ENCODE data around the gene PREX1.

The PREX1 gene

GRCh38 chr20:48686238-48687116, 141.3 kb downstream of the PREX1 start:
- Histone ChIP-seq H3K4me3 (replicated peaks; ENCODE audit: low read depth, low read length) (no peak overlapping the region), H3K36me3 (ENCODE audit: control insufficient read depth, insufficient read depth, low read length) (peaks cover 52% of the 10 kb centered on the region), H3K27me3 (replicated peaks; ENCODE audit: control insufficient read depth, insufficient read depth, low read length) (no peaks in the 10 kb centered on the region)
- DNase-seq (ENCODE audit: extremely low read depth, insufficient read length): no peak
- TF ChIP-seq, protein P1, sequence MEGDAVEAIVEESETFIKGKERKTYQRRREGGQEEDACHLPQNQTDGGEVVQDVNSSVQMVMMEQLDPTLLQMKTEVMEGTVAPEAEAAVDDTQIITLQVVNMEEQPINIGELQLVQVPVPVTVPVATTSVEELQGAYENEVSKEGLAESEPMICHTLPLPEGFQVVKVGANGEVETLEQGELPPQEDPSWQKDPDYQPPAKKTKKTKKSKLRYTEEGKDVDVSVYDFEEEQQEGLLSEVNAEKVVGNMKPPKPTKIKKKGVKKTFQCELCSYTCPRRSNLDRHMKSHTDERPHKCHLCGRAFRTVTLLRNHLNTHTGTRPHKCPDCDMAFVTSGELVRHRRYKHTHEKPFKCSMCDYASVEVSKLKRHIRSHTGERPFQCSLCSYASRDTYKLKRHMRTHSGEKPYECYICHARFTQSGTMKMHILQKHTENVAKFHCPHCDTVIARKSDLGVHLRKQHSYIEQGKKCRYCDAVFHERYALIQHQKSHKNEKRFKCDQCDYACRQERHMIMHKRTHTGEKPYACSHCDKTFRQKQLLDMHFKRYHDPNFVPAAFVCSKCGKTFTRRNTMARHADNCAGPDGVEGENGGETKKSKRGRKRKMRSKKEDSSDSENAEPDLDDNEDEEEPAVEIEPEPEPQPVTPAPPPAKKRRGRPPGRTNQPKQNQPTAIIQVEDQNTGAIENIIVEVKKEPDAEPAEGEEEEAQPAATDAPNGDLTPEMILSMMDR (IDR thresholded peaks at IDR 0.05; ENCODE audit: insufficient read depth, low read length, poor library complexity, severe bottlenecking): no peak

DNA sequence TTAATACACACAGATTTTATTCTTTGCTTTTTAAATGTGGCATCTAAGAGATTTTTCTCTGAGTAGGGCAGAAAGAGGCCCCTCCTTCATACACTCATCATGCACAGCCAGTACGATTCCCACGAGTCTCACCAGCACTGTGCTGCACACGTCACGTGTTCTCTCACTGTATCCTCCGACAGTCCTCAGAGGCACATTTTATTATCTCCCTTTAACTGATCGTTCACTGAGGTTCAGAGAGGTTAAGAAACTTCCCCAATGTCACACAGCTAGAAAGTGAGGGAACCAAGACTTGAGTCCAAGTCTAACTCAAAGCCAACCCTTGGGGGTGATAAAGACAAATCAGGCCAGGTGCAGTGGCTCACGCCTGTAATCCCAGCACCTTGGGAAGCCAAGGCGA, 142.5 kb downstream of the PREX1 start:
- no peak for DNase-seq (ENCODE audit: extremely low read depth, insufficient read length)
- TF ChIP-seq, protein P1 (IDR thresholded peaks at IDR 0.05; ENCODE audit: insufficient read depth, low read length, poor library complexity, severe bottlenecking): no peak
- Histone ChIP-seq H3K36me3 (ENCODE audit: control insufficient read depth, insufficient read depth, low read length) (peaks cover 43% of the 10 kb centered on the region), H3K4me3 (replicated peaks; ENCODE audit: low read depth, low read length) (no peak overlapping the region), H3K27me3 (replicated peaks; ENCODE audit: control insufficient read depth, insufficient read depth, low read length) (no peaks in the 10 kb centered on the region)

DNA sequence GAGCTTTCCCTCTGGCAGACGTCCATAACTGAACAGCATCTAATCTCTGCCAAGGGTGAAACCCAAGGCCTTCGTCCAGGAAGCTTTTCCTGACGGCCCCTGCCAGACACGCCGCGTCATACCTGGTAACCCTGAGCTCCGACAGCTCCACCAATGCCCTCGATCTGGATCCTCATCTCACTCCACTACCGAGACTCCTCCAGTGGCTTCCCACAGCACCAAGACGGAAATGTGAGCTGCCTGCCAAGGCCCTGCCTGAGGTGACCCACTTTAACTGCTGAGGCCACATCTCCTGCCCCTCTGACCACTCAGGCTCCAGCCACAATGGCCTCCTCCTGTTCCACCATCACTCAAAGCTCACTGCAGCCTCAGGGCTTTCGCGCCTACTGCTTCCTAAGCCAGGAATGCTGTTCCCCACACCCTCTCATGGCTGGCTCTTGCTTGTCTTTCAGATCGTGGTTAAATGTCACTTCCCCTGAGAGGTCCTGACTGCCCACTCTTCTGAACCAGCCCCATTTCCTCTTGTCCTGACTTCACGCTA, 143.2 kb downstream of the PREX1 start:
- Histone ChIP-seq H3K4me3 (replicated peaks; ENCODE audit: low read depth, low read length) (no peak overlapping the region), H3K27me3 (replicated peaks; ENCODE audit: control insufficient read depth, insufficient read depth, low read length) (no peaks in the 10 kb centered on the region), H3K36me3 (ENCODE audit: control insufficient read depth, insufficient read depth, low read length) (peaks cover 45% of the 10 kb centered on the region)
- no peak for DNase-seq (ENCODE audit: extremely low read depth, insufficient read length)
- TF ChIP-seq, protein P1 (IDR thresholded peaks at IDR 0.05; ENCODE audit: insufficient read depth, low read length, poor library complexity, severe bottlenecking): no peak

DNA sequence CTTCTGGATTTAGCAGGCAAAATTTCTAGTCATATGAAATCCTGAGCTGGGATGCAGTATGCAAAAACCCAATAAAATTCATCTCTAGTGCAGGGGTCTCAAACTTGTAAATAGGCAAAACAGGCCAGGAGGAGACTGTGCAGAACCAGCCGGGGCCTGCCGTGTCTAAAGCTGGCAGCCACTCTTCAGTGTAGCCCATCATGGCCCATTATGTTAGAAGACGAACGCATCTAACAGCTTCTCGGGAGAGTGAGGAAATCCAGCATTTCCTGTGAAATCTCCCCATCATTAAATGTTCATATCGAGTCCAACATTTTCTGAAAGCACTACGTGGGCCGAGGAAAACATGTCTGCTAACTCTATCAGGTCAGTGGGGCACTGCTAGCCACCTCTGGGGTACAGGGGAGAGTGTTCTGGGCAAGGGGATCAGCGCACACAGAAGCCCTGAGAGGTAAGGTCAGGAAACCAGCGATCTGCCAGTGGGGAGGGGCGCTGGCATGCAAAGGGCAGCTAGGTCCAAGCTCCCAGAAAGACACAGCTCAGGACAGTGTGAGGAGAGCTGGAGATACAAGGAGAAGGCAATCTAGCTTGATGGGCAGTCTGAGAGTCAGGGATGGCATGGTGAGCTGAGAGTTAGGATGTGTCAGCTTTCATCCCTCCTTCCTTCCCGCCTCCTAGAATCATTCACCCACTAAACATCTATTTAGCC, 144.2 kb downstream of the PREX1 start:
- H3K4me3 ChIP-seq (replicated peaks; ENCODE audit: low read depth, low read length): no peak overlapping the region
- TF ChIP-seq, protein P1 (IDR thresholded peaks at IDR 0.05; ENCODE audit: insufficient read depth, low read length, poor library complexity, severe bottlenecking): no peak
- DNase-seq (ENCODE audit: extremely low read depth, insufficient read length): no peak
- H3K27me3 ChIP-seq (replicated peaks; ENCODE audit: control insufficient read depth, insufficient read depth, low read length): no peaks in the 10 kb centered on the region
- H3K36me3 ChIP-seq (ENCODE audit: control insufficient read depth, insufficient read depth, low read length): peaks cover 50% of the 10 kb centered on the region

DNA sequence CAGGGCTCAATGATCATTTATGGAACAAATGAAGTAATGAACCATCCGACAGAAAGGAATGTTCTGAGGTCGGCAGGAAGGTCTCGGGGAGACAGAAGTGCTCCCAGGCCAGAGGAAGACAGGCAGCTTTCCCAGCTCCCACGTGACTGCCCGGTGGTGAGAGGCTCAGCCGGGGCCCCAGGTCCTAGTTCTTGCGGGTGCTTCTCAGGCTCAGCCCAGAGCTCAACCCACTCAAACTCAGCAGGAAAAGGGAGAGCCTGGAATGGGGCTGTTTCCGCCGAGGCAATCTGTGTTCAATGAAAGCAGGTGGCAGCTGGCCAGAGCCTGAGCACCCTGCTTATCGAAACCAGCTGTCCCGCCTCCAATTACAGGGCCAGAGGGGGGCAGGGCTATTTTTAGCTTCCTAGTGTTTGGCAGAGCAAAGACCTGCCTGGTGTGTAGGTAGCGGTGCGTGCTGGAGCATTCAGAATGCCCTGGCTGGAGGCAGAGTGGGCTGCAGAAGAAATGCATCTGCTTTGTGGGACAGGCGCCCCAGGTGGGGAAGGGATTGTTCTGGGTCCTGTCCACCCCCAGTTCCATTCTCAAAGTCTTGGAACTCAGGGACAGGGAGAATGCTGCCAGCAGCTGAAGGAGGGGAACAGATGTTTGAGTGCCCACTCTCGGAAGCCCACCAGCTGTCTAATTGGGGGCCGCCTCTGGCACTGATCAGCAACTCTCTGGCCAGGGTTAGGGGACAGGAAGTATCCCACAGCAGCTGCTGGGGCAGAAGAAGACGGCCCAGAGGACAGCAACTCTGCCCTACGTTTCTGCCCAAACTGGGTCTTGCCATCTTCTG, 145.1 kb downstream of the PREX1 start:
- no peaks in the 10 kb centered on the region for H3K27me3 ChIP-seq (replicated peaks; ENCODE audit: control insufficient read depth, insufficient read depth, low read length)
- TF ChIP-seq, protein P1 (IDR thresholded peaks at IDR 0.05; ENCODE audit: insufficient read depth, low read length, poor library complexity, severe bottlenecking): no peak
- H3K36me3 ChIP-seq (ENCODE audit: control insufficient read depth, insufficient read depth, low read length): peaks cover 51% of the 10 kb centered on the region
- DNase-seq (ENCODE audit: extremely low read depth, insufficient read length): no peak
- no peak overlapping the region for H3K4me3 ChIP-seq (replicated peaks; ENCODE audit: low read depth, low read length)
